ENCODE data around the gene TLR9. TPM values are rescaled to one million over a fixed set of nuclear protein-coding genes. Genes with fewer than 3 reads are reported as not detected.

The TLR9 gene
- total RNA-seq, 4 donors from 2014 or later = 0.19 to 0.61 TPM; not detected in 2

DNA sequence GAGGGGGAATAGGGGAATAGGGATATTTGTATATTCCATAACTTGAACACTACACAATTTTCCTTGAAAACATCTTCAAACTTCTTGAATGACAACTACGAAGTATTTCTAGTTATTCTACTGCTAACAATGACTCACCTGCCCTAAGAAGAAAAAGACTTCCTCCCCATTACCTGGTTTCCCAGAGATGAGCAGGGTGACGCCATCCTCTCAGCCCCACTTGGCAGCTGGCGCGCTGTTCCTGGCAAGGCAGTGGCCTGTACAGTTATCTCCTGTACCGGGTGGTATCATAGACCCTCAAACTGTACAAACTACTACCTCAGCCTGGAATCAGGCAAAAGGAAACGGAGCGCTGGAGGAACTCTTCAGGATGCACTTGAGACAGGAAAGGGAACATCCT lies 42.6 kb upstream of the TLR9 start:
- 68 to 69% methylated on average over 7 of the region's 7 CpGs for WGBS, 2 donors
- intact Hi-C loops (cut with DNase I; ENCODE audit: low total_unique reads) = no loop called here
- DNase-seq (ENCODE audit: low spot score in 2 of 2) = no peak
- TF ChIP-seq, protein P1, sequence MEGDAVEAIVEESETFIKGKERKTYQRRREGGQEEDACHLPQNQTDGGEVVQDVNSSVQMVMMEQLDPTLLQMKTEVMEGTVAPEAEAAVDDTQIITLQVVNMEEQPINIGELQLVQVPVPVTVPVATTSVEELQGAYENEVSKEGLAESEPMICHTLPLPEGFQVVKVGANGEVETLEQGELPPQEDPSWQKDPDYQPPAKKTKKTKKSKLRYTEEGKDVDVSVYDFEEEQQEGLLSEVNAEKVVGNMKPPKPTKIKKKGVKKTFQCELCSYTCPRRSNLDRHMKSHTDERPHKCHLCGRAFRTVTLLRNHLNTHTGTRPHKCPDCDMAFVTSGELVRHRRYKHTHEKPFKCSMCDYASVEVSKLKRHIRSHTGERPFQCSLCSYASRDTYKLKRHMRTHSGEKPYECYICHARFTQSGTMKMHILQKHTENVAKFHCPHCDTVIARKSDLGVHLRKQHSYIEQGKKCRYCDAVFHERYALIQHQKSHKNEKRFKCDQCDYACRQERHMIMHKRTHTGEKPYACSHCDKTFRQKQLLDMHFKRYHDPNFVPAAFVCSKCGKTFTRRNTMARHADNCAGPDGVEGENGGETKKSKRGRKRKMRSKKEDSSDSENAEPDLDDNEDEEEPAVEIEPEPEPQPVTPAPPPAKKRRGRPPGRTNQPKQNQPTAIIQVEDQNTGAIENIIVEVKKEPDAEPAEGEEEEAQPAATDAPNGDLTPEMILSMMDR (IDR thresholded peaks at IDR 0.05) = no peak
- TF ChIP-seq POLR2A (IDR thresholded peaks at IDR 0.05) = no peak
- H3K4me3 ChIP-seq (ENCODE audit: low read depth, poor library complexity, severe bottlenecking) = no peak overlapping the region

DNA sequence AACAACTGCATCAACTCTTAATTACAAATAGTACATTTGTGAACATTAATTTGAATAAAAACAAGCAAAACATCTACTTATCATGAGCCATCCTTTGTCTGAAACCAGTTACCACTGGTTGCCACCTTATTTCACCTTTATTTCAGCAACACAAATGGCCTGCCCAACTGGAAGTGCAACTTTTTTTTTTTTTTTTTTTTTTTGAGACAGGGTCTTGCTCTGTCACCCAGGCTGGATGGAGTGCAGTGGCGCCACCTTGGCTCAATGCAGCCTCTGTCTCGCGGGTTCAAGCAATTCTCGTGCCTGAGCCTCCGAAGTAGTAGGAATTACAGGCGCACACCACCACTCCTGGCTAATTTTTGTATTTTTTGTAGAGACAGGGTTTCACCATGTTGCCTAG lies 39.9 kb upstream of the TLR9 start:
- H3K4me3 ChIP-seq (ENCODE audit: low read depth, poor library complexity, severe bottlenecking) = no peak overlapping the region
- intact Hi-C loops (cut with DNase I; ENCODE audit: low total_unique reads) = no loop called here
- DNase-seq (ENCODE audit: low spot score in 2 of 2) = no peak
- TF ChIP-seq POLR2A (IDR thresholded peaks at IDR 0.05) = no peak
- TF ChIP-seq, protein P1 (IDR thresholded peaks at IDR 0.05) = no peak
- WGBS, 2 donors = 76 to 84% methylated on average over 6 of the region's 6 CpGs

DNA sequence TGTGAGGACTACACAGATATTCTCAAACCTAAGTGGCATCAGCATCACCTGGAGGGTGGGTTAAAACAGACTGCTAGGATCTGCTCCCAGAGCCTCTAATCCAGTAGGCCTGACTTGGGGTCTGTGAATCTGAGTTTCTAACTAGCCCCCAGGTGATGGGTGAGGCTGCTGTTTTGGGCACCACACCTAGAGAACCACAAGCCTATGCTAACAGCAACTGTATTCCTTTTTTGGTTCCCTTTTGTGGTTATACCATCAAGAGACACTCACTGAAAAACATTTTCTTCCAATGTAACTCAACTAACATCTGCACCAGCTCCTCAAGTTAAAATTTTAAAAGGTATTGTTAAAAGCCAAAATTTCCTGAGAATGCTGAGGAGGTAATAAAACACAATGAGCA lies 37.0 kb upstream of the TLR9 start:
- intact Hi-C loops (cut with DNase I; ENCODE audit: low total_unique reads) = no loop called here
- H3K4me3 ChIP-seq (ENCODE audit: low read depth, poor library complexity, severe bottlenecking) = no peak overlapping the region
- TF ChIP-seq, protein P1 (IDR thresholded peaks at IDR 0.05) = no peak
- TF ChIP-seq POLR2A (IDR thresholded peaks at IDR 0.05) = no peak
- DNase-seq (ENCODE audit: low spot score in 2 of 2) = no peak

DNA sequence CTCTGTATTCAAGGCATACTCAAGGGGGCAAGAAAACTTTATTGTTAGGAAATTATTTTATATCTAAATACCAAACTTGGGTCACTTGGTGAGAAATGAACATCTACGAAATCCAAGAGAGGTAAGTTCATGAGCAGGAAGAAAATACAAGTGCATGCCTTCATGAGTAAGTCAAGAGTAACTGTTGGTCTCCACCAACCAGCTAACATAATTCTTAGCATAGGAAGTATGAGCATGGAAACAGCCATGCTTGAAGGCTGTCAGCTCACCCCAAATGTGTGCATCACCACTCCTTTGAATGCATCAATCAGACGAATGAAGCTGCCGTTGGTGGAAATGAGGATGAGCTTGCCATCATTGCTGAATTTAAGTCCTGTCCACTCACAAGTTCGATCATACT lies 34.0 kb upstream of the TLR9 start:
- intact Hi-C loops (cut with DNase I; ENCODE audit: low total_unique reads) = no loop called here

DNA sequence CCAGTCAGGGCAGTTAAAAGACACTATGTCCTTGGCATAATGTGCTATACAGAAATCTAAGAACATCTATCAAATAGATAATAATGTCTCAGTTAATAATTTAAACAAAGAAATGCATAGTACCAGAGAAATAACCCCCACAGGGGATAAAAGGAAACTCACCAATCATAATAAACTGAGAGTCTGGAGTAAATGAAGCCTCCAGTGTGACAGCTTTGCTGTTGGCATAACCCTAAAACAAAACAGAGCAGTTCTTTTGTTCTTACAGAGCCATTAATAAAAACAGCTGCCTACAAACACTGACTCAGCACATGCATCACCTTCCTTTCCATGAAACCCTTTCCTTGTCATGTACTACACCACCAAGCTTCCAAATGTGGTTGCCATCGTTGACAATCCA lies 33.6 kb upstream of the TLR9 start:
- intact Hi-C loops (cut with DNase I; ENCODE audit: low total_unique reads) = no loop called here

More for the DNA sequence above, 34.0 kb upstream of the TLR9 start:
- H3K4me3 ChIP-seq (ENCODE audit: low read depth, poor library complexity, severe bottlenecking) = no peak overlapping the region
- no peak for DNase-seq (ENCODE audit: low spot score in 2 of 2)
- WGBS, 2 donors = 83 to 93% methylated on average over 4 of the region's 4 CpGs
- TF ChIP-seq POLR2A (IDR thresholded peaks at IDR 0.05) = no peak
- TF ChIP-seq, protein P1 (IDR thresholded peaks at IDR 0.05) = no peak

DNA sequence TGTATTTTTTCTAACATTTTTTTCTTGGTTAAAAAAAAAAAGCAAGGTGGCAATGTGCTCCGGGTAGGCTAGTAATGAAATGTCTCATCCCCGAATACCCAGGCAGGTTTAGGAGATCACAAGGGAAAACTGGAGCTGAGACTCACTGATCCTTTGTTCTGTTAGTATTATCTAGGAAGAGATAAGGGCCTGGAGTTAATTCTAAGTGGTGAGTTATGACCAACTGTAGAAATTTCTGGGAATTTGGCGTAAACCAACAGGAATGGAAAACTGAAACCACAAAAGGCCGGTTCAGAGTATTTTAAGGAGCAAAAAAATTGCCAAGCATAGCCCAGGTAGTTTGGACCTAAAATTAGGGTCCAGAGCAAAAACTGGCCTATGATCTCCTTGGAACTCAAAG lies 32.5 kb upstream of the TLR9 start:
- no peak for DNase-seq (ENCODE audit: low spot score in 2 of 2)
- no peak for TF ChIP-seq POLR2A (IDR thresholded peaks at IDR 0.05)
- TF ChIP-seq, protein P1 (IDR thresholded peaks at IDR 0.05) = no peak
- no peak overlapping the region for H3K4me3 ChIP-seq (ENCODE audit: low read depth, poor library complexity, severe bottlenecking)
- intact Hi-C loops (cut with DNase I; ENCODE audit: low total_unique reads) = no loop called here
- WGBS, 2 donors = 89% methylated on average over 4 of the region's 4 CpGs

More for the DNA sequence above, 33.6 kb upstream of the TLR9 start:
- 60 to 64% methylated on average over 1 of the region's 1 CpG for WGBS, 2 donors
- TF ChIP-seq, protein P1 (IDR thresholded peaks at IDR 0.05) = no peak
- no peak for TF ChIP-seq POLR2A (IDR thresholded peaks at IDR 0.05)
- no peak overlapping the region for H3K4me3 ChIP-seq (ENCODE audit: low read depth, poor library complexity, severe bottlenecking)
- no peak for DNase-seq (ENCODE audit: low spot score in 2 of 2)

Data from lower leg skin (tissue), 4 donors.